ENCODE measurements around the gene HOXD11.
A peak's percentile ranks its signal among the peaks of the same experiment; 100 is the strongest.

Gene HOXD11

DNA sequence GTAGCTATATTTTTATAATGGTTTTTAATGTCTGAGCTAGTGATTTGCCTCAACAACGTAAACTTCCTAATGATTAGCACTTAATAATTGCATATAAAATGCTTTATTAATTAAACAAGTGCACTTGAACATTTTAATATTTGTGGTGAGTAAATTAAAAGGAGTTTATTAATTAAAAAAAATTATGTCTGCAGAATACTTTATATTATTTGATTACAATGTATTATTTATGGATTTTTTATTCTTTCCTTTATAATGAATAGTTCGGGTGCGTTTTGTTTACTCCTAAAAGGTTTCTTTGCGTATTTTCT is 24.7 kb downstream of the HOXD11 start:
- DNase-seq (ENCODE audit: low read depth, low spot score): no peak

DNA sequence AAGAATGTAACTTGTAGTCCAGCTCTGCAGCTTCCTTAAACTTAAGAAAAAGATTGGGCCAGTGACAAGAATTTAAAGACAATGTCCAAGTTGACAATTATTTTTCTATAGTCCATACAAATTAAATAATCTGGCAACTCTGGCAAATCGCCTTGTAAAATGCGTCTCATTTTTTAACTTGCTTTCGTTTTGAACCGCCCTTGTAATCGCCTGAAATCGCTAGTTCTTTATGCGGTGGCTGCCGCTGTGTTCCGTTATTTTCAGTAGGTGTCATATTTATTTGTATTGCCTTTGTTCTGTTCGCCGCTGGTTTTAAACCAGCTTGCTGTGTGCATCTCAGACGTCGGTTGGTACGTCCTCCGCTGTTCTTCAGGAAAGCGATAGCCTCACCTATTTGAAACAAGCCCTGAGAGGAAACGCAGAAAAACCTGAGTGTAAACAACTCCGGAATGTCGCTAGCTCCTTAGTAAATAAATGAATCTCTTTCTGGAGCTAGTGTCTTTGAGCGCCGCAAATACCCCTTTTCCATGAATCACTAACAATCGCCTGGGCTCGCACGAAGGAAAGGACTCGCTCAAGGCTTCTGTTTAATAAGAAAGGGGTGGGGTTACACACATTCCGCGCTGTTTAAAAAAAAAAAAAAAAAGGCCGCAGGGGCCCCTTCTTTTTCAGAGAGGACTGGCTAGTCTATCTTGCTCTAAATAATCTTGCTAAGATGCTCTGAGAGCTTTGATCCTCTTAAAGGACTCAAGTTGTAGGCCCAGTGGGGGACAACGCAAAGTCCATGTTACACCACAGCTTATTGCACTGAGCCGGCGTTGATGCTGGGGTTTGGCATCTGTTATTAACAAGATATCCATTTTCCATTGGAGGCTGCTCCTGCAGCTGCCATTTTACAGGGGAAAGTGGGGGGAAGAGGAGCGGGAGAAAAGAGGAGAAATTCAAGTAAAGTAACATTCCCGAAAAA is 25.4 kb downstream of the HOXD11 start:
- DNase-seq (ENCODE audit: low read depth, low spot score): no peak

DNA sequence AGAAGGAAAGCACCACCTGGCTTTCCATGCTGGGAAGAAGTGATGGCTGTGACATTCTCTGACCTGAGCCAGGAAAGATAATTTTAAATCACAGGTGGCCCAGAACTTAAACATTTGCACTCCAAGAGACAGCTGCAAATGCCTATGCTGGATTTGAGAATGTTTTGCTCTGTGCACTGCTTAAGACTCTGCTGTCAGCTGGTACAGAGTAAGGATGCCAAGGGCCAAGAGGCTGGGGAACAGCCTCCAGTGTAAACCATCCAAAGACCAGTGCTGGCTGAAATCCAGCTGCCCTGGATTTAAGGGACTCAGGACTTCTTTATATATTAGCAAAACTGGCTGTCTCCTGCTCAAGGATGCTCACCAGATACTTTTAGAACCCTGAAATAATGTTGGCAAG is 26.3 kb downstream of the HOXD11 start:
- no peak for DNase-seq (ENCODE audit: low read depth, low spot score)

DNA sequence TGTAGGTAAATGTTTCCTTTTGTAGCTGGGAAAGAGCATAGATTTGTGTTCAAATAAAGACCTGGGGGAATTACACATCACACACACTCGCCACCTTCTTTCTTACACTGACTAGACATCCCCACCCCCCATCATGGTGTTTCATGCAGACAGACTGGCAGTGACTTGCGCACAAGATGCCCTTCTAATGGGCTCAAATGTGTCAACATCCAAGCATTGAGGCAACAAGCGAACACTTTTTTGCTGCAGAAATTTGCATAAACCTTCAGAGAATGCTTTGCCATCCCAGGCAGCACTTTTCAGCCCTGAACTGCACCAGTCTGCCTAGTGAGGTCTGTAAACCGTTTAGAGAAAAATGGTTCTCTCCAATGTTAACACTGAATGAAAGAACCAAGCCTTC is 27.0 kb downstream of the HOXD11 start:
- DNase-seq (ENCODE audit: low read depth, low spot score): no peak

DNA sequence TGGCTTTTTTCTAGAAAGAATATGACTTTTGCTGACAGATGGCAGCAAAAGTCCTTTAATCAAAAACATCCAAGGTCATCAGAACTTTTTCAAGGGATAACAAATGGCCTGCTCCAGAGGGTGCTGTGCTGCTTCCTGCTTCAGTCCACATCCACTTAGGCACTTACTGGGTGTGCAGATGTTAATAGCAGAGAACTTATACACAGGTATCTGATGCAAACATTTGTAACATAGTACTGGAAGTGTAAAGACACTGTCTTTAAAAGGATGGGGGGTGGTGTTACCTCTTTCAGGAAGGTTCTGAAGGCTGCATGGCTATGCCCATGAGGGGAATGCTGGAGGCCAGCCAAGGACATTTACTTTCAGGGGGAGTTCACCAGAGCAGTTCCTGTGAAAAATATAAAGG is 28.0 kb downstream of the HOXD11 start:
- DNase-seq (ENCODE audit: low read depth, low spot score): no peak

DNA sequence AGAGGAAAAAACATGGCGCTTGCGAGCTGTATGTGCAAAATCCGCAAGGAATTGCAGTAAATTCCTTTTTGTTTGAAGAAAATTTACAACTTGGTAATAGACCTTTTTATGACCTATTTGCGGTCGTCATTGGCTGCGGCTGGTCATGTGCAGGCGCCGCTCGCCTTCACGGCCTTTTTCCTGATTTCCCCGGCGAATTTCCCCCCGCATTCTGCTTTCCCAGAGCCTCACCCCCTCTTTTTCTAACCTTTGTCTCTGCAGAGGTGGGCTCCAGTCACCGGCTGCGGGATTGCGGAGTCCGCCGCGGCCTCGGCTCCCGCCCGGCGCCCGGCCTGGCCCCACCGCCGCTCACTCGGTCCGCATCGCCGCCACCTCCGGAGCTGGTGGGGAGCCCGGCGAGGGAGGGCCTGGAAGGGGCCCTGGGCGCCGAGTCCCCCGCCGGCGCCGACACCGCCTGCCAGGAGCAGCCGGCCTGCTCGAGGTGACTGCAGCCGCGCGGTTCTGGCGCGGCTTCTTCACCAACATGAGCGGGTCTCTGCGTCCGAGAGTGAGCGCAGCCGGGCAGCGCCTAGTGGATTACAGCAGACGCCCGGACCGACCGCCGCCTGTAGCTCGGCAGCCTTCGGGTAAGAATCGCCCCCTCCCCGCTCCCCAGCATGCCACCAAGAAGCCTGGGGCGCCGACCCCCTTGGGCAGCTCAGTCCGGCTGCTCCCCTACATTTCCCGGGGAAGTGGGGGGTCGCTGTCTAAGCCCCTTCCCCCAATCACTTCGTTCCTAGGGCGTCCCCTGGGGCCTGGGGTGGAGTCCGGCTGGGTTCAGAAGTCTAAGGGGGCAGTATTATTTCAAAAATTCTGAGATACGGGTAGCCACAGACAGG is 29.5 kb downstream of the HOXD11 start:
- no peak for DNase-seq (ENCODE audit: low read depth, low spot score)

DNA sequence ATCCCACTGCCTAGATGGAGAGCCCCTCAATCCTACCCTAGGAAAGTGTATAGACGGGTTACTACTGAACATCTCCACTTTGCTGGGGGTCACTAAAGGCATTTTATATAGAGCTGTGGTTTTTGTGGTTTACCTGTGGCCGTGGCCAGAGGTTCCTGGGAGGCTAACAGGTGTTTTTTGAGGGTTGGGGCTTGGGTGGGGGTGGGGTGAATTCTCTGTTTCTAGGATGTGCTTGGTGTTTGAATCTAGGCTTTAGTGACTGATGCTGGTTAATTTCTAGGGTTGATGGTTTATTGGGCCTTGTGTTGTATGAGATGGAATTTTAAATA is 30.1 kb downstream of the HOXD11 start:
- no peak for DNase-seq (ENCODE audit: low read depth, low spot score)

DNA sequence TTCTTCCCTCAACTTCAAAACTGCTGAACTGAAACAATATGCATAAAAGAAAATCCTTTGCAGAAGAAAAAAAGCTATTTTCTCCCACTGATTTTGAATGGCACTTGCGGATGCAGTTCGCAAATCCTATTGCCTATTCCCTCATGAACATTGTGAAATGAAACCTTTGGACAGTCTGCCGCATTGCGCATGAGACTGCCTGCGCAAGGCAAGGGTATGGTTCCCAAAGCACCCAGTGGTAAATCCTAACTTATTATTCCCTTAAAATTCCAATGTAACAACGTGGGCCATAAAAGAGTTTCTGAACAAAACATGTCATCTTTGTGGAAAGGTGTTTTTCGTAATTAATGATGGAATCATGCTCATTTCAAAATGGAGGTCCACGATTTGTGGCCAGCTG is 30.8 kb downstream of the HOXD11 start:
- DNase-seq (ENCODE audit: low read depth, low spot score): no peak

DNA sequence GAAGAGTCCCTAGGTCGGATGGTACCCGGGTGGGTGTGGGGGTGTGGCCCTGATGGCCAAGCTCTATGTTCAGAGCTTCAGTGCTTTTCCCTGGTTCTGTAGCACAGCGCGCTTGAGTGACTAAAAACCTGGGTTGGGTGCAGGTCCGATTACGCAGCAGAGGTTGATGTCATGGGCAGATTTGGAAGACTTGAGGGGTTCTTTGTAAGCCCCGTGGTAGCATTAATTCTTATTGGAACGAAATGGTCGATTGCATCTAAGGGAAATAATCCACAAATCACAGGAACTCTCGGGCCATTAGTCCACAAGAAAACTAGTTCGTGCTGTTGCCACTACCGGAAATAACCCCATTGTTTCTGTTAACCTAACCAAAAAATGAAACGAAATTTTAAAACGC is 31.4 kb downstream of the HOXD11 start:
- no peak for DNase-seq (ENCODE audit: low read depth, low spot score)

DNA sequence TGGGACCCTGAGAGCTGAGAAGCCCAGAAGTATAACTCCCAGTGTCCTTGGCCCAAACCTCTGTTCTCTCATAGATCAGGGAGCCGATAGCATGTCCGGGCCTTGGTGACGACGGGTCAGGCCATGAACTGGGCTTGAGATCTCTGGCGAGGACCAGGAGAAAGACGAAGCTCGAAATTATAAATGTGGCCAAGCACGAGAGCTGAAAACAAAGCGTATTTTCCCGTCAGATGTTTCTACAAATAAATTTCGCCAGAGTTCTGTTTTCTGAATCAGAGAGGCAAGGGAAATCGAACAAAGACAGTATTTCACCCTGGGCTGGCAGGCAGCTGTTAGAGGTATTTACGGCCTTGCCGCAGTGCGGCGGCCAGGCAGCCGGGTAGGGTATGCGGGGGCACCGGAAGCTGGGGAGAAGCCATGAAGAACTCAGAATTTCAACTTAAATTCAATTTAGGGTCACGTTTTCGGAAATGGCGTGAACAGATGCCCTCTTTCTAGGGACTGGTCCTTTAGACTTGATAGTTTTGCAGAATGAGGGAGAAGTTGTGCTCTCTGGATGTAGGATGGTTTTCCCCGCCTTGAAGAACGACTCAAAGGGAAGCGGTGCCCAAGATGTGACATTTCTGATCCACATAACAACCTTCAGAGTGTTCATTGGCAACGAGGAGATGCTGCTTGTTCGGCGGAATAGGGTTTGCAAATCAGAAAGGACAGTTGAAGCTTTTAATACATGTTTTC is 32.0 kb downstream of the HOXD11 start:
- no peak for DNase-seq (ENCODE audit: low read depth, low spot score)

DNA sequence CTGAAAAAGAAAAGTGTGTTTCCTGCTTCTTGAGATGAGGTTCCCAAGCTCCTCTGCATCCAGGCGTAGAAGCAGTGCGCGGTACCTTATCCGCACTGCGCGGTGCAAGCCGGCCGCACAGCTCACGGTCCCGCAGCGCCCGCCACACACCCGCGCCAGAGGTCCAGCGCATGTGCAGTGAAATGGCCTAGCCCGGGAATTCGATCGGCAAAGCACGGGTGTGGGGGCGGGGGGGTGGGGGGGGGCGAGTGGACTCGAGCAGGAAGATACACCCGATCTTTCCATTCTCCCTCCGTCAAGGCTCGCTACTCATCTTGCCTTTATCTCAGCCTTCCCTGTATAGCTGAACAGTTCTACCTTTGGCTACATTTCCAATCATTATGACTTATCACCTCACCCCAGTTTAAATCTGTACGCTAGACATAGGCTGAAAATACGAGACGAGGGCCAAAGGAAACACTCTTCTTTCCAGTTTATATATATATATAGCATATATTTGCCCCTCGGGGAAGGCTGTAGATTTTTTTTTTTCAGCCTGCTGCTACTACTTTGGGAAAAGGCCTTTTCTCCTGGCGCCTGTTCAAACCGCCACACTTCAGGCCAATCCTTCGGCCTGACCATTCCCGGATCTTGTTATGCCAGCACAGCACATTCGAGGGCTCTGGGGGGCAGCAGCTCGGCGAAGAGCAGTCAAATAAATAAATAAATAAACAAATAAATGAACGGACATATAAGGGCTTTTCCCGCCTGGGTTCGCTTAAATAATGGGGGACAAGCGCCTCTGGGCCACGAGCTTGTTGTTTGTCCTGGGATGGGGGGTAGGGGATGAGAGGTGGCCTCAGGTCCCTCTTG is 32.8 kb downstream of the HOXD11 start:
- no peak for DNase-seq (ENCODE audit: low read depth, low spot score)

DNA sequence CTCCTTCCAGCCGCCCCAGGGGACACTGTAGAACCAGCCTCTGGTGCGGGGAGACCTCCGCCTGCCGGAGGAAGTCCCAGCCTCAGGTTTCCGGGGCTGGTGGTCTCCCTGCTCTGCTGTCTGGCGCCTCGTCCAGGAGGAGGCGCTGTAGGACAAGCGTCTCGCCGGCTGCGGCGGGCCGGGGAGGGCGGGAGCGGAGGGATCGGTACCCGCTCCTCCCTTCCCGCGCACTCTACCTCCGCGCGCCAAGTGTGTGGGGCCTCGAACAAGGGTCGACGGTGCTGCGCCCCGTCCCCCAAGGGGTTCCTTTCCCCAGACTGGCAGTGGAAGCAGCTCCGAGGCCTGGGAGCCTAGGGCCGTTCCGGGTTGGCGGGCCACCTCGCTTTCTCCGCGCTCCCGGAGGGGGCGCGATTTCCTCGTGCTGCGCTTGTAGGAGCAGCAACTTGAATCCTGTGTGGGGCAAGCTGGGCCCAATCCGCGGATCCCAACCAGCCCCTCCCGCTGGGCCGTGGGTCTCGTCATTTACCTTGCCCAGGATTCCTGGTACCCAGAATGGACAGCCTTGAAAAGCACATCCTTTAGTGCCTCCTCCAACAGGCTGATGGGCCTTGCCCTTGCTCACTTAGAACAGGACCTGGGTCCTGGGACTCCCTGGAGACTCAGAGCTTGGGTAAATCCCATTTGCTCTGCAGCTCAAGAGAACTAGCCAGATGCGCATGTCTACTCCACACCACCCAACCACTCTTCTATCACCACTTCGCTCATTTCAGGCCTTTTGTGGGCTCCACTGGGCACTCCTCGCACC is 33.6 kb downstream of the HOXD11 start:
- DNase-seq (ENCODE audit: low read depth, low spot score): peak; percentile 20

DNA sequence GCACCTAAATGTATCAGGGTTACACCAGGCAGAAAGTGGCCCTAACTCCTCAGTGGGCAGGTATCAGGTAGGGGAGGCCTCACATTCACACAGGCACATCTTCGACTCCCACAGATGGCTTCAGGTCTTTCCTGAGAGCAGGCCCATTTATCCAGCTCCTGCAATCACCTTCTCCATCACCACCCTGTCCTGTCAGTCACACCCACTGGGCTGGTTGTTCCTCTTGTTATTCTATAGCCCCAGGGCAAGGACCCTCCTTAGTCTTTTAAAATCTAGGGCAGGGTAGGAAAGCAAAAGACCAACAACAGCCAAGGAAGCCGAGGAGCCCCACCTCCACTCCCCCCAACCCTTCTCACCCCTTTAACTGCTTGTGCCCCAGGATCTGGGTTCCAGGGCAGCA is 35.2 kb downstream of the HOXD11 start:
- no peak for DNase-seq (ENCODE audit: low read depth, low spot score)

DNA sequence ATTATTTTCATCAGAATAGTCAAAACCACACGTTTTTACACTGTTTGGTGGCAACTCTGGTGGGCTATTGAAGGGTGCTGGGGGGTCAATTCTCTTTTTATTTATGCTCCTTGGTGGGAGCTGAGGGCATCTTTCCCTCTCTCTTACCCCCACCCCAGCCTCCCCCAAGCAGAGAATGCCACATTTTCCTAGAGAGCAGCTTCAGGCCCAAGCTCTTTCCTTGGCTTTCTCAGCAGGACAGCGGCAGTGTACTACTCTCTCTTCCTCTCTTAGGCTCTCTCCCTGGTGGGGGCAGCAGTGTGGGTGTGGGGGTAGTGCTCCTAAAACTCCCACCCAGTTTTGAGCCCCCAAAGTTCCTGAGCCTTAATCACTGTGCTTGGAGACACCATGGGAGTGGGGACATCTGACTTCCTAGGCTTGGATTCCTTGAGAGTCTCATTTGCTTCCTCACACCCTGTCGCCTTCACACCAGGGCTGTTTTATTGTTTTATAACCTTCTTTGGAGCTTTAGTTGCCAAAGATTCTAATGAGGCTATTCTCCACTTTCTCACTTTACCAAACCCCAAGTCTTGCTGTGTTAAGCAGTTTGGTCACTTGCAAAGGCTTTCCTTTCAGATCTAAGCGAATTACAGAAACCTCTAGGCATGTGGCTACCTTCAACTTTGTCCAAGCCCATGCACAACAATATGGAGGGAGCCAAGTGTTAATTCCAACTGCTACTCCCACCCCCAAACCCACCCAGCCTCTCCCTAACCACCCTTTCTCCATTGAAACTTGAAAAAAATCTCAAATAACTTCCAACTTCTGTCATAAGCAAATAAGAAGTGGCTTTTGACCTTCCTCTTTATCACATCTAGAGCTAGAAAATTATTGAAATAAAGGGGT is 38.2 kb downstream of the HOXD11 start:
- no peak for DNase-seq (ENCODE audit: low read depth, low spot score)

DNA sequence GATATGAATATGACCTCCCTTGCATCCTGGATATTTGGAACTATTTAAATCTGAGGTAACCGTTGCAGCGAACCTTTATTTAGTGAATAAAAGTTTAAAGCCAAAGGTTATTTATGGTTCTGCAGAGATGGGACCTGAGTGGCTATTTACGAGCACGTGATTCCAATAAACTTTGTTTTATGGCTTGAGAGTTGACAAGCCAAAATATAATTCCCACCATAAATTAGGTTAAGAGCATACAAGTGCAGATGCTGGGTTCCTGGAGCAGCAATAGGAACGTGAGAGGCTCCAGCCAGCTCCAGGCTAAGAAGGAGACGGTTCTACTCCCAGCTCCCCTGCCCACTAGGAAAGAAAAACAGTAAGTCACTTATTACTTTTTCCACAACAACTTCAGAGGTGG is 39.0 kb downstream of the HOXD11 start:
- no peak for DNase-seq (ENCODE audit: low read depth, low spot score)

DNA sequence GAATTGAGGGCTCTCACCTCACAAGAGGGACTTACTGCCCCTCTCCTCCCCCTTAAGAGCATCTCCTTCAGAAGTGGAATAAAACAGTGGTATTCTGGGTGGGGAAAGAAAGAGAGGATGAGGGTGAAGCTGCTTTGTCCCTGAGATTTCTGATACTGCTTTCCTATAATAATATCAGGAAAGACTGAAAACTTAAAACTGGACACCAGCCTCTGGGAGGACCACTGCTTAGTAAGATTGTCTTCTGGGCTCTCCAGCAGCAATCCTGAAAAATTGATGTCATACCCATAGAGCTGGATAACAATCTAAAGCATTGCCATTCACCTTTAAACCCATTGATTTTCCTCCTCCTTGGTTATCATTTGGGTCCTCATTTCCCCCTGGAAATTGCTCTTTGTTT is 39.6 kb downstream of the HOXD11 start:
- DNase-seq (ENCODE audit: low read depth, low spot score): no peak

DNA sequence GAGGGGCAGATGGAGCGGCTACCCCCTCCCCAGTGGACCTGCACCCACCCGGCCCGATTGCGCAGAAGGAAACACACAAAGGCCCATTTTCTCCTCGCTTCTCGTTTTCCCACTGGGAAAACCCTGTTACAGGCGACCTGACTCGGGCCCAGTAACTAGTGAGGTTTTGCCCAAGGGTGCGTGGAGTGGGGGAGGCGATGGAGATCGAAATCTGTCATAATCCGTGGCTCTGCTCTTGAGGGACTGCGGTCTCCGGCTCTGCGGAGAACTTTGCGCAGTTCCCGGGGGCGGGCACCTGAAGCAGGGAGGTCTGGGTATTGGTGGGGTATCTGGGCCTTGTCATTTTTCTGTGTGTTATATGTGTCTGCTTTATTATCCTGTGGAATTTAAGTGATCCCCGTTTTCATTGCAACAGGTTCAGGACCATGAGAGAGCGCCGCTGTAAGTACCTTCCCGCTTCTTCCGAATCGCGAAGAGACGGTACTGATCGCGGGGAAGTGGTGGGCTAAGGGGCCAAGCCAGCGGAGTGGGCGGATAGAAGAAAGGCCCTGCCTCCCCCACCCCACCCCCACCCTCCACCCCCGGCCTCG is 40.2 kb downstream of the HOXD11 start:
- DNase-seq (ENCODE audit: low read depth, low spot score): no peak

DNA sequence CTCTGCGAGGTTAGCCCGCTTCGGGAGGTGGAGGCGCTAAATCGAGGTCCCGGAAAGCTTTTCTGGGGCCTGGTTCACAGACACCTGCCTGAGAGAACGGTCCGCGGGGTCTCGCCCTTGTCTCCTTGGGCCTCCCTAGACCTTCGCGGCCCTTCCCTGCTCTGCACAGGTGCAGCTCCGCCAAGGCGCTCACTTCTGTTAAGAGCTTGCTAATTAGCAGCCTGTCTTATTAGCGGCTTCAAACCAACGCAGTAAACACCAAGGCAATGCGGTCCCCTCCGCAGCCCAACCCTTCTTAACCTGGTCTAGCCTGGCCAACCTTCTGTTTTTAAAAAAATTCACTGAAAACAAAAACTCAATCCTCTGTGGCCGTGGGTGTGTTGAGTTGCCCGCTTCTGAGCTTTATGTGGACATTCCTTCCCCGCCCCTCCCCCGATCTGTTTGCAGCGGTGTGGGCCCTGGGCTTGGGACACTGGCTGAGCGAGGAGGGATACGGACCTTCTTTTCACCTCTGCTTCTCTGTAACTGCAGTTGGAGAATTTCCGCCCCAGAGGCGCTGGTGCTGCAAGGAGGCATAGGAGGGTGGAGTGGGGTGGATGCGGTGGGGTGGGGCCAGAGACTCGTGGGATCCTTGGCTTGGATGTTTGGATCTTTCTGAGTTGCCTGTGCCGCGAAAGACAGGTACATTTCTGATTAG is 40.9 kb downstream of the HOXD11 start:
- DNase-seq (ENCODE audit: low read depth, low spot score): no peak
